Stimulated activated CD4-positive, alpha-beta T cell treated with anti-CD3 and anti-CD28 coated beads, Interleukin-1b, Interleukin-23, amount 100 ng/mL, for 4 hours (primary cell): ENCODE measurements around the gene GAS7.
"Not testable (repeated sequence)": the region's sequence is repeated elsewhere in the genome, so short reads cannot be mapped to it uniquely, and the experiment has no call there.

Experiments used
- DNase-seq, 2 donors: peaks; one replicate each; pipeline ENCODE4 v3.0.0-alpha.2; 2020; ENCODE audit warnings: low read depth in 2 of 2

GAS7 gene

DNA sequence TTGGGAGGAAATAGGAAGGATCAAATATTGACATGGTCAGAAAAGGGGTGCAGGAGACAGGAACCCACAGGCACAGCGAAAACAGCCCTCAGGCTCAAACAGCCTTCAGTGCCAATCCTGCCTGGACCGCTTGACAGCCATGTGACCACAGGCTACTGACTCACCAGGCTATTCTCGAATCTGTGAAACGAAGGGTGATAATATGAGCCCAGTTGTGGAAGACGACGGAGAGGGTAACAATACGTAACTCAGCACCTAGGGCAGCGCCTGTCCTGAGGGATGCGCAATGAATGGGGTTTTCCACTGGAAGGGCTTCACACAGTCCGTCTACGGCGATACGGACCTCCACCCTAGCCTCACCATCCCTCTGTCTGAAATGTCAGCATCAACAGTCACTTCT is 176.0 kb downstream of the GAS7 start:
- DNase-seq: no peak

DNA sequence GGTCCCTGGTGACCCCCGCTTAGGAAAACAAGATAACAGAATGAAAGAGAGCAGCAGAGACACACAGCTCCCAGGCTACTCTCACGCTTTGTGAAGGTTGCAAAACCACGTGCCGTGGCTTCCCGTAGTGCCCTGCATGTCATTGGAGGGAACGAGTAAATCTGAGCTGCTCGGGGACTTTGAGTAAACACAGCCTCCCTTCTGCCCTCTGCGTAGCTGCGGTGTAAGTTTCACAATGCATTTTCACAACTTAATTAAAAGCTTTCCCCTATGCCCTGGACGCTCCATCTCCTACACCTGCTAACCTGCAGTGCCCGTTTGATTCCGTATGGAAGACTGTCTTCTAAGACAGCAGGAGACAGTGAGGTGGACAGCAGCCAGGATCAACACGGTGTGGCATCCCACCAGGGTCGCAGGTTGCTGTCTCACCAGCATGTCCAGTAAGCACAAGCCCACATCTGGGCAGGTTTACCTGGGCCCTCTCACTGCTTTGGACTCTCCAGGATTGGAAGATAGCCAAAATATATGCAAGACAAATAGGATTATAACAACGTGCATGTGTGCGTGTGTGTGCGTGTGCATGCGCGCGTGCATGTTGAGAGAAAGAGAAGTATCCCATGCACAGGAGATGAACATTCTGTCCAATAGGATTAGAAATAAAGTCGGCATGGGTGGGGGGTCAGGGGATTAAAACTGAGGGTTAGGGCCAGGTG is 177.0 kb downstream of the GAS7 start:
- DNase-seq: no peak

- DNase-seq: no peak
These were observed 178.4 kb downstream of the GAS7 start for GRCh38 chr17:10019941-10020451.

DNA sequence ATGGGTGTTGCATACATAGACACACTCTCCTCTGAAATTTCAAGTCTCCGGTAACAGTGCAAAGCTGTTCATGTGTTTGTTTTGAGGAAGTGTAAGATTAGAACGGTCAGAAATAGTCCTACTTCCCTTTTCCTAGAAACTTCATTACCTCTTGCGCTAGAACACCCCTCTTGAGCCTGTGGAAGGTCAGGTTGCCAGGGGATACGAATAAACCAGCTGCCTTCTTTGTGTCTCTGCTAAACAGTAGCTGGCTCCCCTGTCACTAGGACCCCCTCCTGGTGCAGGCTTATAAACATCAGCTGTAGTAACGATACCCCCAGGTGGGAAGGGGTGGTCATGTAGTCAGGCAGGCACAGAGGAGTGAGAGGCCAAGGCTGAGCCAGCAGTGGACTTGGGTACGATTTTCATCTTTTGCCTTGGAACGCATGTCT is 179.9 kb downstream of the GAS7 start:
- DNase-seq: no peak

DNA sequence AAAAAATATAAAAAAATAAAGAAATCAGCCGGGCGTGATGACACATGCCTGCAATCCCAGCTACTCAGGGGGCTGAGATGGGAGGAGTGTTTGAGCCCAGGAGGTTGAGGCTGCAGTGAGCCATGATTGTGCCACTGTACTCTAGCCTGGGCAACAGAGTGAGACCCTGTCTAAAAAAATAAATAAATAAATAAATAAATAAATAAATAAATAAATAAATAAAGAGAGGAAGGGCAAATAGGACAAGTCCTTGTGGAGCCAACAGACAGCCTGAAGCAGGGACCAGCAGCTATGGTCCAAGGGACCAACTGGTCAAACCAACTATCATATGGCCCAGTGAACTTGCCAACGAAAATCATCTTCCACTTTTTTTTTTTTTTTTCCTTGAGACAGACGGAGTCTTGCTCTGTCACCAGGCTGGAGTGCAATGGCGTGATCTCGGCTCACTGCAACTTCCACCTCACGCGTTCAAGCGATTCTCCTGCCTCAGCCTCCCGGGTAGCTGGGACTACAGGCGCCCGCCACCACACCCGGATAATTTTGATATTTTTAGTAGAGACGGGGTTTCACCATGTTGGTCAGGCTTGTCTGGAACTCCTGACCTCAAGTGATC is 181.3 kb downstream of the GAS7 start:
- DNase-seq: not testable (repeated sequence)

- DNase-seq: no peak
These were observed 184.9 kb downstream of the GAS7 start for GRCh38 chr17:10013365-10014112.

- no peak for DNase-seq
These were observed 187.7 kb downstream of the GAS7 start for GRCh38 chr17:10010752-10011151.

DNA sequence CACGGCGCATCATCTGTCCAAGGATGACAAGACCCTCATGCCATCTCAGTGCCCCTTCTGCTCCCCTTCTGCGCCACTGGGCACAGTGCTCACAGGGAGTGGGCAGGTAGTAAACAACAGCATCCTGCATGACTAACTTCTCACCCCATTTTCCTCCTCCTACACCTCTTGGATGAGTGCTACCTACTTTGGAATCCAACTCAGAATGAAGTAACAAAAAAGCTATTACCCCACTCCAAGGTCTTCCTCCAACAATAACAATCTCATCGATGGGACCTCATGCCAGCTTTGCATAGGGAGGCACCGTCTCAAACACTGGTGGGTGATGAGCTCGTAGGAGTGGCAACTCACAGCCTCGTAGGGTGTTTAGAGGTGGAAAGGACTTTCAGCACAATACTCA is 194.7 kb downstream of the GAS7 start:
- DNase-seq: no peak

- not testable (repeated sequence) for DNase-seq
These were observed 195.6 kb downstream of the GAS7 start for GRCh38 chr17:10002567-10003360.

DNA sequence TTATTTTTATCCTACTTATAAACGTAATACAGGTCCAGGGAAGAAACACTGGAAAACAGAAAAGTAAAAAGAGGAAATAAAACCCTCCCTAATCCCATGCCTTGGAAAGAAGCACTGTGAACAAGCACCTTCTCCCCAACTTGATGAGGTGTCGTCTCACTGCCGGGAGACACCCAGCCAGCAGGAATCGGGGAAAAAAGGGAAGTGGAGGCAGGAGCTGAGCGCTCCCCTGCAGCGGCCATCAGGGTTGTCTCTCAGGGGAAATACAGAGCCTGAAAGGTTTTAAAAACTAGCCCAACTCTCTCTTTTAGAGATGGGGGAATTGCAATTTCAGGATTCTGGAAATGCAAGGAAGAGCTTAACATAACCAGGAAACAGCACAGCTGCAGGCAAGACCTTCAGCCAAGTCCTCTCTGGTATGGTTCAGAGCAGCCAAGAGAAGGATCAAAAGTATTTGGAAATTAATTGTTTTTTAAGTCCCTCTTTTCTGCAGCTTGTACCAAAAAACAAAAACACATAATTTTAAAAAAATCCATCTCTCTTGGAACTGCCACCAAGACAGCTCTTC is 197.0 kb downstream of the GAS7 start:
- DNase-seq: no peak

GRCh38 chr17:9999919-10000695 is 198.3 kb downstream of the GAS7 start:
- DNase-seq: no peak

- no peak for DNase-seq
These were observed 200.3 kb downstream of the GAS7 start for GRCh38 chr17:9998060-9998459.

DNA sequence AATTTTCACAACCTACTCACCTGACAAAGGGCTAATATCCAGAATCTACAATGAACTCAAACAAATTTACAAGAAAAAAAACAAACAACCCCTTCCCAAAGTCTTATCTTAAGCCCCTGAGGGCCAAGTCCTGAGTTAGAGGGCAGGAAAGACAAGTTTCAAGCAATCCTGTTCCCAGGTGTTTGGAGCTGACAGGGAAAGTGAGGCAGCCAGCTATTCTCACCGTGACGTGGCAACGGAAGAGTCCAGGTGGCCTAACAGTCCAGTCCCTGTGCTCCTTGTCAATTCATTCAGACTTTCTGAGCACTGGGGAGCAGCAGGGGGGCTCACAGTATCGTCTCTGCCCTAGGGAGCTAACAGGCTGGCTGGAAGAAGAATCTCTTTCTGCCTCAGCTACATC is 203.6 kb downstream of the GAS7 start:
- DNase-seq: no peak

- DNase-seq: no peak
These were observed 206.6 kb downstream of the GAS7 start for GRCh38 chr17:9991796-9992195.

- no peak for DNase-seq
These were observed 207.1 kb downstream of the GAS7 start for GRCh38 chr17:9991351-9991750.

- DNase-seq: no peak
These were observed 210.4 kb downstream of the GAS7 start for GRCh38 chr17:9987779-9988585.

DNA sequence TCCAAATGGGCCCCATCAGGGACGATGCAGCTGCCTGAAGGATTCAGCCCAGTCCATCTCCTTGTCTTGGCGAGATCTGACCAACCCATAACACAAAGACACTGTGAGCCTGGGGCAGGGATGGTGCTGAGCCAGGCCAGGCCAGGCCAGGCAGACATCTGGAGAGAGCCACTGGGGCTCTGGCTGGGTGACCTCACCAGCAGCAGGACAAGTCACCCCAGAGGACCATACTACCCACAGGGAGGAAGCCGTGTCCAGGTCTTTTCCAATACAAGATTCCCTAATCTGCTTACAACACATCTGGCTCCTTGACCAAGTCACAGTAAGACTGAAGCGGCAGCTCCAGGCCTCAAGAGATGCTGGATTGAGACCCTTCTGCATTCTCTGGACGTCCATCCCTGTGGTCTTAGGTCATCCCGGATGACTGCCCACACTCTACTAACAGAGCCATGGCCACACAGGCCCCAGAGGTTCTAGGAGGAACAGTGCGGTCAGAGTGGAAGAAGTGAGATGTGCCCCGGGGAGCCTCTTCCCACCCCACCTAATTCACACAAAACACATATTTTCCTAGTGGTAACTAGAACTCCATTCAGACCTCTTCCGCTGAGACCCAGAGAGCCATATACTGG is 211.5 kb downstream of the GAS7 start:
- DNase-seq: no peak

DNA sequence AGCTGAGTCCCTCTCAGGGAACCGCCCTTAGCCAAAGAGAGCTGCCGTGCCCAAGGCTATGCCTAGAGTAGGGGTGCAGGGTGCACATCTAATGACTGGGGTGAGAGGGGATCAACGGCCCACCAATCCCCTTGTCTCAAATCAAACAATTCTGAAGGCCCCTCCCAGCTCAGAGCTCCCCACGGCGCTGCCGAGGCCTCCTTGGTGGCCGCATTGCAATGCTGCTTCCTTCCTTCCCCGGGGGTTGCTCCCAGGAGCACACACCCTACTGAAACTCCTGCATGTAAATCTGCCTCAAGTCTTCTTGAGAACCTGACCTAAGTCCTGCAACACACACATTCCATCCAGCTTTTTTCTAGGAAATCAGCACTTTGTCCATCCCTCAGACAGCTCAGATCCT is 212.8 kb downstream of the GAS7 start:
- no peak for DNase-seq

- no peak for DNase-seq
These were observed 213.6 kb downstream of the GAS7 start for GRCh38 chr17:9984768-9985167.
